ENCODE results near the gene CMBL.

CMBL gene

DNA sequence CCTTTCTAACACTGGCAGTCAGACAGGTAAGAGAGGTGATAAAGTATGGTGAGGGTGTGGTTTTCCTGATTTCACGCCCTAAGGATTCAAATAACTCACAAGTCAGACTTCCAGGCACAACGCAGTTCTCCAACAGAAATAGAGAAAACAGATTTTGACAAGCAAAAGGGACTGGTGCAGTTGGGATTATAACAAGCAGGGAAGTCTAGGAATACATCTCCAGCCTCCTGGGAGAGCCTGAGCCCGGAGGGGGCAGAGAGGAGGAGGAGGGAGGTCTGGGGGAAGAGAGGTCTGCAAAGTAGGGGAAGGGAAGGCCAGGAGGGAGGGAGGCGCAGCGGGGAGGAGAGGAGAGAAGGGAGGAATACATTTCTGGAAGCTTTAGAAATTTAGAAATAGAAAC is 1.6 kb downstream of the CMBL start:
- Histone ChIP-seq H3K27me3 (ENCODE audit: control insufficient read depth in 1 of 2, insufficient read depth in 2 of 2, low read length in 2 of 2) (no peaks in the 10 kb centered on the region), H3K4me3 (ENCODE audit: low read length in 2 of 2) (peak overlapping the region in 1 of 2 donors; percentile 85), H3K36me3 (ENCODE audit: control insufficient read depth in 2 of 2, insufficient read depth in 2 of 2, low read length in 2 of 2) (peaks cover 0 to 2% of the 10 kb centered on the region in 2 donors), H3K9me3 (ENCODE audit: control insufficient read depth in 2 of 2, low read length in 2 of 2) (no peaks in the 10 kb centered on the region), H3K4me1 (ENCODE audit: control insufficient read depth, insufficient read depth, low read length) (peaks cover 14% of the 10 kb centered on the region), H3K9ac (ENCODE audit: low read length in 2 of 2) (no peak overlapping the region), H3K27ac (ENCODE audit: low read length) (no peak overlapping the region)

DNA sequence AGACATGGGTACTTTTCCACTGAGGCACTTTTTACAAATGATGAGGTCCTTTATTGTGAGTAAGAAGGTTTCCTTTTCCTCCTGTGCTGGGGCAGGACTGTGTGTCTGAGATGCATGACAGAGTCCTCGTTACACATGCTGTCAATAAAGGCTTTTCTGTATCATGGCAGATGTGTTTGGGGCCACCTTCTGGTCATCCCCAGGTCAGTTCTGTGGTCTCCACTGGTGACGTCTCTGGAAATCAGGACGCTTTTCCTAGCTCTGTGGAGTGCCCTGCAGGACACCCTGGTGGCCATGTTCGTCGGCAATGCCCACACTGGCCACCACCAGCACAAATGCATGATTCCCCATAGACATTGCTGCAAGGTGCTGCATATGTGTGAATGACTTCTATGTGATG is 2.8 kb downstream of the CMBL start:
- Histone ChIP-seq H3K4me1 (ENCODE audit: control insufficient read depth, insufficient read depth, low read length) (peaks cover 14% of the 10 kb centered on the region), H3K9me3 (ENCODE audit: control insufficient read depth in 2 of 2, low read length in 2 of 2) (no peaks in the 10 kb centered on the region), H3K9ac (ENCODE audit: low read length in 2 of 2) (no peak overlapping the region), H3K27ac (ENCODE audit: low read length) (no peak overlapping the region), H3K36me3 (ENCODE audit: control insufficient read depth in 2 of 2, insufficient read depth in 2 of 2, low read length in 2 of 2) (peaks cover 0 to 2% of the 10 kb centered on the region in 2 donors), H3K27me3 (ENCODE audit: control insufficient read depth in 1 of 2, insufficient read depth in 2 of 2, low read length in 2 of 2) (no peaks in the 10 kb centered on the region), H3K4me3 (ENCODE audit: low read length in 2 of 2) (no peak overlapping the region)

- no peak overlapping the region for H3K9ac ChIP-seq (ENCODE audit: low read length in 2 of 2)
- H3K27me3 ChIP-seq (ENCODE audit: control insufficient read depth in 1 of 2, insufficient read depth in 2 of 2, low read length in 2 of 2), result no peaks in the 10 kb centered on the region
- peaks cover 0 to 2% of the 10 kb centered on the region in 2 donors for H3K36me3 ChIP-seq (ENCODE audit: control insufficient read depth in 2 of 2, insufficient read depth in 2 of 2, low read length in 2 of 2)
- H3K27ac ChIP-seq (ENCODE audit: low read length), result no peak overlapping the region
- no peak overlapping the region for H3K4me3 ChIP-seq (ENCODE audit: low read length in 2 of 2)
- peaks cover 14% of the 10 kb centered on the region for H3K4me1 ChIP-seq (ENCODE audit: control insufficient read depth, insufficient read depth, low read length)
- no peaks in the 10 kb centered on the region for H3K9me3 ChIP-seq (ENCODE audit: control insufficient read depth in 2 of 2, low read length in 2 of 2)
Measured at GRCh38 chr5:10303699-10304170, 4.0 kb downstream of the CMBL start.

DNA sequence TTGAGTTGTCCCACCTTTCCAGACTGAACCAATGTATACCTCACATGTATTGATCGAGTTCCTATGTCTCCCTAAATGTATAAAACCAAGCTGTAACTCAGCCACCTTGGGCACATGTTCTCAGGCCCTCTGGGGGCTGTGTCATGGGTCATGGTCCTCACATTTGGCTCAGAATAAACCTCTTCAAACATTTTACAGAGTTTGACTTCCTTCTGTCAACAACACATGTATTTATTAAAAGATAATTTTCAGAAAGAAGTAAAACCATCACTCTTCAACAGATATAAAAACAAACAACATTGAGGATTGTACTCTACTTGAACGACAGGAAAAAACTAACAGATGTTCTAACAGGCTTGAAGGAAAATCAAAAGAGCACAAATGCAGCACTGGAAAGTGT is 4.5 kb downstream of the CMBL start:
- Histone ChIP-seq H3K9me3 (ENCODE audit: control insufficient read depth in 2 of 2, low read length in 2 of 2) (no peaks in the 10 kb centered on the region), H3K27ac (ENCODE audit: low read length) (no peak overlapping the region), H3K27me3 (ENCODE audit: control insufficient read depth in 1 of 2, insufficient read depth in 2 of 2, low read length in 2 of 2) (no peaks in the 10 kb centered on the region), H3K4me1 (ENCODE audit: control insufficient read depth, insufficient read depth, low read length) (peaks cover 14% of the 10 kb centered on the region), H3K4me3 (ENCODE audit: low read length in 2 of 2) (no peak overlapping the region), H3K9ac (ENCODE audit: low read length in 2 of 2) (no peak overlapping the region), H3K36me3 (ENCODE audit: control insufficient read depth in 2 of 2, insufficient read depth in 2 of 2, low read length in 2 of 2) (peaks cover 0 to 2% of the 10 kb centered on the region in 2 donors)

DNA sequence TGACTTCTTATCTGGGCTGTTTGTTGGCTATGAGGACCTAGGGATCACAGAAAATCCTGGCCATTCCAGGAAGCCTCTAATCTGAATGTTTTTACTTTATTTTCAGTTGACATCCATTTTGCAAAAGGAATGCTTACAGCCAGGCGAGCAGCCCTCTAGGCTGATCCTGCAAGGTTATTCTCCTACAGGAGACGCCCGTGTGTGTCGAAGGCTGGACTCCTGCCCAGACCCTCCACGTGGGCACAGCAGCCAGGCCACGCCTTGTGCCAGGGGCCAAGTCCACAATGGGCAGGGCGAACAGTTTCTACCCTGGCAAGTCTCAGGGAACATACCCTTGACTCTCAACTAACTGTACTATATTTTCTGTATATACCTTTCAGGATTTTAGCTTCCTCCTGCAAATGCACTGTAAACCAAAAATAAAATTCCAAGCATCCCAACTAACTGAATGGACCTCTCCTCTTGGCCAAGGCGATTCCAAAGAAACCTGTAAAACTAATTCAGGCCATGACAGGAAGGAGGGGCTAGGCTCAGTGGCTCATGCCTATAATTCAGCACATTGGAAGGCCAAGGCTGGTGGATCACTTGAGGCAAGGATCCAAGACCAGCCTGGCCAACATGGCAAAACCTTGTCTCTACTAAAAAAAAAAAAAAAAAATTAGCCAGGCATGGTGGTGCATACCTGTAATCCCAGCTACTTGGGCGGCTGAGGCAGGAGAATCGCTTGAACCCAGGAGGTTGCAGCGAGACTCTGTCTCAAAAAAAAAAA is 5.7 kb downstream of the CMBL start:
- no peaks in the 10 kb centered on the region for H3K9me3 ChIP-seq (ENCODE audit: control insufficient read depth in 2 of 2, low read length in 2 of 2)
- H3K36me3 ChIP-seq (ENCODE audit: control insufficient read depth in 2 of 2, insufficient read depth in 2 of 2, low read length in 2 of 2), result peaks cover 0 to 2% of the 10 kb centered on the region in 2 donors
- no peak overlapping the region for H3K4me3 ChIP-seq (ENCODE audit: low read length in 2 of 2)
- no peaks in the 10 kb centered on the region for H3K27me3 ChIP-seq (ENCODE audit: control insufficient read depth in 1 of 2, insufficient read depth in 2 of 2, low read length in 2 of 2)
- H3K9ac ChIP-seq (ENCODE audit: low read length in 2 of 2), result no peak overlapping the region
- H3K4me1 ChIP-seq (ENCODE audit: control insufficient read depth, insufficient read depth, low read length), result peaks cover 14% of the 10 kb centered on the region
- H3K27ac ChIP-seq (ENCODE audit: low read length), result no peak overlapping the region

DNA sequence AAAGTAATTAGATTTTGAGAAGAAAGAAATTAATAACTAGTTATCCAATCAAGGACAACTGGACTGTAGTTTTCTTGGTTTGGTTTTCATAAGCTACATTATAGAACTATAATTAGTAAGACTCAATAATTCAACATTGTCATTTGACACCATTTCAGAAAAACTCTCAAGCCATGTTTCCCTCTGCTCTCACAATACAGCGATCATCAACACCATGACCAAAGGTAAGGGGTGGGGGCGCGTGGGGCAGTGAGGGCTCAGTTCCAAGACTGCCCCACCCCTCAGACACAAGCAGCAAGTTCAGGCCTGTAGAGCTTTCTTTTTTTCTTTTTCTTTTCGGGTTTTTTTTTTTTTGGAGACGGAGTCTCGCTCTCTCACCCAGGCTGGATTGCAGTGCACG is 6.4 kb downstream of the CMBL start:
- H3K36me3 ChIP-seq (ENCODE audit: control insufficient read depth in 2 of 2, insufficient read depth in 2 of 2, low read length in 2 of 2), result peaks cover 0 to 2% of the 10 kb centered on the region in 2 donors
- H3K9me3 ChIP-seq (ENCODE audit: control insufficient read depth in 2 of 2, low read length in 2 of 2), result no peaks in the 10 kb centered on the region
- no peak overlapping the region for H3K27ac ChIP-seq (ENCODE audit: low read length)
- no peak overlapping the region for H3K4me3 ChIP-seq (ENCODE audit: low read length in 2 of 2)
- H3K4me1 ChIP-seq (ENCODE audit: control insufficient read depth, insufficient read depth, low read length), result peaks cover 8% of the 10 kb centered on the region
- H3K27me3 ChIP-seq (ENCODE audit: control insufficient read depth in 1 of 2, insufficient read depth in 2 of 2, low read length in 2 of 2), result no peaks in the 10 kb centered on the region
- no peak overlapping the region for H3K9ac ChIP-seq (ENCODE audit: low read length in 2 of 2)

GRCh38 chr5:10300246-10300645 is 7.5 kb downstream of the CMBL start:
- H3K9me3 ChIP-seq (ENCODE audit: control insufficient read depth in 2 of 2, low read length in 2 of 2), result no peaks in the 10 kb centered on the region
- H3K27ac ChIP-seq (ENCODE audit: low read length), result no peak overlapping the region

DNA sequence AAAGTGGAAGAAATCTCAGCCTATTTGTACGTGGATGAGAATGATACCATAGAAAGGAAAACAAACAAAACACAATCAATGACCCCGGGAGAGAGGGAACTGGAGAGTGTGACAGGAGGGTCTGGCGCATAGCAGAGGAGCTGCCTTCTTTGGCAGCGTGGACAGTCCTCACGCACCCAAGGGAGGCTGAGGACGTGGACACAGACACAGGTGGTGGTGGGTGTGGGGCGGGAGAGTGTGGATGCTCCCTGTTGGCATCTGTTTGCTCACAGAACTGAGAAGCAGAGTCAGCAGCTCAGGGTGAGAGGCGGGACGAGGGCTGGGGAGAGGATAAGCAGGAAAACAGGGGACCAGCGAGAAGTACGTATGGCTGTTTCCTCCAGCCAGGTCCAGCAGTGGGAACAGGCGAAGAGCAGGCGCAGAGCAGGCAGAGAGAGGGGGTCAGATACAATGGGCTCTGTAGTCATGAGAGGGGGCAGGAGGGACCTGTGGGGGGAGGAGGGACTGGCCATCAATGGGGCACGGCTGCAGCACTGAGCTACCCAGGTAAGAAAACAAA is 10.0 kb downstream of the CMBL start:
- Histone ChIP-seq H3K27ac (ENCODE audit: low read length) (no peak overlapping the region), H3K9me3 (ENCODE audit: control insufficient read depth in 2 of 2, low read length in 2 of 2) (no peaks in the 10 kb centered on the region), H3K4me1 (ENCODE audit: control insufficient read depth, insufficient read depth, low read length) (peaks cover 6% of the 10 kb centered on the region), H3K36me3 (ENCODE audit: control insufficient read depth in 2 of 2, insufficient read depth in 2 of 2, low read length in 2 of 2) (peaks cover 0 to 2% of the 10 kb centered on the region in 2 donors), H3K27me3 (ENCODE audit: control insufficient read depth in 1 of 2, insufficient read depth in 2 of 2, low read length in 2 of 2) (no peaks in the 10 kb centered on the region), H3K4me3 (ENCODE audit: low read length in 2 of 2) (no peak overlapping the region), H3K9ac (ENCODE audit: low read length in 2 of 2) (no peak overlapping the region)

More at GRCh38 chr5:10300246-10300645, 7.5 kb downstream of the CMBL start:
- Histone ChIP-seq H3K9ac (ENCODE audit: low read length in 2 of 2) (no peak overlapping the region), H3K4me3 (ENCODE audit: low read length in 2 of 2) (no peak overlapping the region), H3K27me3 (ENCODE audit: control insufficient read depth in 1 of 2, insufficient read depth in 2 of 2, low read length in 2 of 2) (no peaks in the 10 kb centered on the region), H3K4me1 (ENCODE audit: control insufficient read depth, insufficient read depth, low read length) (peaks cover 6% of the 10 kb centered on the region), H3K36me3 (ENCODE audit: control insufficient read depth in 2 of 2, insufficient read depth in 2 of 2, low read length in 2 of 2) (peaks cover 0 to 4% of the 10 kb centered on the region in 2 donors)

DNA sequence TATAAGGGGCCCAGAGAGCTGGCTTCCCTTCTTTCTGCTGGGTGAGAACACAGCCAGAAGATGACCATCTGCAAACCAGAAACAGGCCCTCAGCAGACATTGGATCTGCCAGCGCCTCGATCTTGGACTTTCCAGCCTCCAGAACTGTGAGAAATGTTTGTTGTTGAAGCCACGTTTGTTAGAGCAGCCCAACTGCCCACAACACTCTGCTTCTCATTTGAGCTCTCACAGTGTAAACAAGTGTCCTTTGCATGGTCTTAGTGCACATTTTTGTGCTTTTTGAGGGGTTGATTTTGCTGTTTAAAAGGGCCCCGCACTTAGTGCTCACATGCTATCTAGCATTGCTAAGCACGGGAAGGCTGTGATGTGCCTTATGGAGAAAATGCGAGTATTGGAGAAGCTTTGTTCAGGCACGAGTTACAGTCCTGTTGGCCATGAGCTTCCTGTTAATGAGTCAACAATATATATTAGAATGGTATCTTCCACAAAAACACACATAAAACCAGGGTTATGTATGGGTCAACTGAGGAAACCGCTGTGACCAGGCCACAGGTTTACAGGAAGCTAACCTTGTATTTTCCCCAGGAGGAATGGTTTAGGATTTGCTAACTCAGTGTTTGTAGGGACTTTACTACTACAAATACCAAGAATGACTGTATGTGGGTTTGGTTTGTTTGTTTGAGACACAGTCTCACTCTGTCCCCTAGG is 11.9 kb downstream of the CMBL start:
- Histone ChIP-seq H3K4me3 (ENCODE audit: low read length in 2 of 2) (no peak overlapping the region), H3K36me3 (ENCODE audit: control insufficient read depth in 2 of 2, insufficient read depth in 2 of 2, low read length in 2 of 2) (peaks cover 0 to 2% of the 10 kb centered on the region in 2 donors), H3K4me1 (ENCODE audit: control insufficient read depth, insufficient read depth, low read length) (no peaks in the 10 kb centered on the region), H3K9me3 (ENCODE audit: control insufficient read depth in 2 of 2, low read length in 2 of 2) (no peaks in the 10 kb centered on the region), H3K27me3 (ENCODE audit: control insufficient read depth in 1 of 2, insufficient read depth in 2 of 2, low read length in 2 of 2) (no peaks in the 10 kb centered on the region), H3K9ac (ENCODE audit: low read length in 2 of 2) (no peak overlapping the region), H3K27ac (ENCODE audit: low read length) (no peak overlapping the region)

- no peaks in the 10 kb centered on the region for H3K9me3 ChIP-seq (ENCODE audit: control insufficient read depth in 2 of 2, low read length in 2 of 2)
- H3K27ac ChIP-seq (ENCODE audit: low read length), result no peak overlapping the region
- no peaks in the 10 kb centered on the region for H3K27me3 ChIP-seq (ENCODE audit: control insufficient read depth in 1 of 2, insufficient read depth in 2 of 2, low read length in 2 of 2)
- H3K36me3 ChIP-seq (ENCODE audit: control insufficient read depth in 2 of 2, insufficient read depth in 2 of 2, low read length in 2 of 2), result peaks cover 4 to 5% of the 10 kb centered on the region in 2 donors
- no peak overlapping the region for H3K9ac ChIP-seq (ENCODE audit: low read length in 2 of 2)
- H3K4me1 ChIP-seq (ENCODE audit: control insufficient read depth, insufficient read depth, low read length), result no peaks in the 10 kb centered on the region
- no peak overlapping the region for H3K4me3 ChIP-seq (ENCODE audit: low read length in 2 of 2)
Measured at GRCh38 chr5:10293907-10294662, 13.6 kb downstream of the CMBL start.
